ENCODE results near the gene CHAMP1.
"Not testable (repeated sequence)": the region's sequence is repeated elsewhere in the genome, so short reads cannot be mapped to it uniquely, and the experiment has no call there.

Gene CHAMP1

DNA sequence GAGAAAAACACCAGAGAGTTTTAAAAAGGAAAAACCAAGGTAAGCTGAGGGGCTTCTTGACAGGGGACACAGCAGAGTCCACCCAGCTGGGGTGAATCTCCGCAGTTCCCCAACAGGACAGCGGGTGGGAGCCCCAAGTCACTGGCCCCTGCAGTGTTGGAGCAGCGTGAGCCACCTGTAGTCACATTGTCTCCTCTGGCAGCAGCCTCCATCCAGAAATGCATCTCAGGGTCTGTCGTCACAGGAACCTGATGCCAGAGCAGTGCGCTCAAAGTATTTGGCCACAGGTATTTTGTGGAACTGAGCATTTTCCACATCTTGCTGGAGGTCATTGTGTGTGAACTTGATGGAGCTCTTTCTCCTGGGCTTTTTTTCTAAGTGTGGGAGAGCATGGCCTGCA is 24.7 kb downstream of the CHAMP1 start:
- no peak for DNase-seq (ENCODE audit: extremely low spot score)
- TF ChIP-seq, protein P1, sequence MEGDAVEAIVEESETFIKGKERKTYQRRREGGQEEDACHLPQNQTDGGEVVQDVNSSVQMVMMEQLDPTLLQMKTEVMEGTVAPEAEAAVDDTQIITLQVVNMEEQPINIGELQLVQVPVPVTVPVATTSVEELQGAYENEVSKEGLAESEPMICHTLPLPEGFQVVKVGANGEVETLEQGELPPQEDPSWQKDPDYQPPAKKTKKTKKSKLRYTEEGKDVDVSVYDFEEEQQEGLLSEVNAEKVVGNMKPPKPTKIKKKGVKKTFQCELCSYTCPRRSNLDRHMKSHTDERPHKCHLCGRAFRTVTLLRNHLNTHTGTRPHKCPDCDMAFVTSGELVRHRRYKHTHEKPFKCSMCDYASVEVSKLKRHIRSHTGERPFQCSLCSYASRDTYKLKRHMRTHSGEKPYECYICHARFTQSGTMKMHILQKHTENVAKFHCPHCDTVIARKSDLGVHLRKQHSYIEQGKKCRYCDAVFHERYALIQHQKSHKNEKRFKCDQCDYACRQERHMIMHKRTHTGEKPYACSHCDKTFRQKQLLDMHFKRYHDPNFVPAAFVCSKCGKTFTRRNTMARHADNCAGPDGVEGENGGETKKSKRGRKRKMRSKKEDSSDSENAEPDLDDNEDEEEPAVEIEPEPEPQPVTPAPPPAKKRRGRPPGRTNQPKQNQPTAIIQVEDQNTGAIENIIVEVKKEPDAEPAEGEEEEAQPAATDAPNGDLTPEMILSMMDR (IDR thresholded peaks at IDR 0.05; ENCODE audit: control extremely low read depth, extremely low read depth, low read depth, missing control alignments): no peak
- ChIA-PET POLR2A (no interaction called here), CTCF (interaction anchor here (0.6 to 1.5 kb wide), 4 partner anchors 11 to 29 kb away, joined by 3 read pairs; no protein-coding TSS in a partner anchor)

DNA sequence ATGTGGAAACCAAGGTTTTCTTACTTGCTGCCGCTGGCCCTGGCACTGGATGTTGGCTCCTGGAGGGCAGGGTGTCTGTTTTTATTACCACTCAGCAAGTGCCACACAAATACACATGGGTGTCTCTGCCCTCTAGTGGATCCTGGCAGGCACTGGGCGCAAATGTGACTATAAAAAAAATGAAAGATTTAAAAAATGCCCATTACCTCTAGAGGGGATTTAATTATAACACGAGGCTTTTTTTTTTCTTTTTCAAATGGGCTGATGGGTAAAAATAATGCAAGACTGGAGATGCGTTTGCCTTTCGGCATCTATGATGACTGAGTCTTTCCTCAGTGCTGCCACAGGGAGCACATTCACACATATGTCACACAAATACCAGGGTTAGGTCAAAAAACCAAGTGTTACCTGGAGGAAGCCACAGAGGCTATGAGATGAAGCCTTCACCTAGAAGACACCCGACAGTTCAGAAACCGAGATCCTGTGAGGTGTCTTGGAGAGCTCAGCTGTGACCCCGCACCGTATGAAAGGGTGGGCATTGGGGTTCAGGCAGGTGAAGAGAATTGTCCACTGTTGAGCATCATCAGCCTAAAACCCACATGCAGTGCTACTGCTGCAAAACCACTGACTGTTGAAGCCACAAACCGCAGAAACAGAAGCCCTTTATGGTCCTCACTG is 25.7 kb downstream of the CHAMP1 start:
- CTCF ChIA-PET: interaction anchor here (1.0 to 2.0 kb wide), 7 partner anchors 9 to 59 kb away, joined by 3 to 10 read pairs (median 5); partner anchors contain the start of gene UPF3A
- TF ChIP-seq, protein P1 (IDR thresholded peaks at IDR 0.05; ENCODE audit: control extremely low read depth, extremely low read depth, low read depth, missing control alignments): peak; percentile 66
- no peak for DNase-seq (ENCODE audit: extremely low spot score)
- POLR2A ChIA-PET: no interaction called here

DNA sequence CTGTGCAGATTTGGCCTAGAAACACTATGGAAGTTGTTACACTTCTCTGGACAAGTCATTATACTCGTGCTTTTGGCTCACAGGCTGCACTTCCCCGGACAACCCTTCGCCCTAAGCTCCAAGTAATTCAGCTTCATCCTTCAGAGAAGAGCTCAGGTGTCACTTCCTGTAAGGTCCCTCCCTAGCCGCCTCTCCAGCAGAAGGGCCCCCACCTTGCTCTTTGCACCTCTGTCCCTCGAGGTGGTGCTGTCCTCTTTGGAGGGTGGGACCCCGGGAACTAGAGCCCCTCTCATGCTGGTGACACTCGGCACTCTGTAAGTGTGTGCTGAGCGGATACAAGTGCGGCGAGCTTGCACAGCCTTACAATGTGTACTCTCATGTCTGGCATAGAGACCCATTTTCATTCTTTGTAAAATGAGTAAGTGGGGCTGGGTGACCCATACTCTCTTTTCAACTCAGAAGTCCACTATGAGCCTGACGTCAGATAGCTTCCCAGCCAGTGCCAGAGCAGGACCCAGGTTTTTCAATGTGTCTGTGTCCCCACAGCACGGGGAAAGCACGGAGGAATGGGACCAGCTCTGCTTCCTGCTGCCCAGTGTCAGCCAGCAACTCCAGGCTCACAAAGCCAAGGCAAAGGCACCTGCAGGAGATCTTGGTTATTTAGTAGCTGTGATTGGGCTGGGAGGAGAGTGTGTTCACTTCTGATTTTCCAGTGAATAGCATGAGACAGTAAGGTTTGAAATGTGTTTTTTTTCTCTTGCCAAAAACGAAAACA is 26.9 kb downstream of the CHAMP1 start:
- DNase-seq (ENCODE audit: extremely low spot score): no peak
- ChIA-PET POLR2A (interaction anchor here (0.7 kb wide), 1 partner anchor 60 kb away, joined by 3 read pairs; the partner anchor contains the start of gene UPF3A), CTCF (interaction anchor here (1.0 to 2.0 kb wide), 8 partner anchors 8 to 60 kb away, joined by 3 to 10 read pairs (median 5); partner anchors contain the start of gene UPF3A)
- TF ChIP-seq, protein P1 (IDR thresholded peaks at IDR 0.05; ENCODE audit: control extremely low read depth, extremely low read depth, low read depth, missing control alignments): no peak

DNA sequence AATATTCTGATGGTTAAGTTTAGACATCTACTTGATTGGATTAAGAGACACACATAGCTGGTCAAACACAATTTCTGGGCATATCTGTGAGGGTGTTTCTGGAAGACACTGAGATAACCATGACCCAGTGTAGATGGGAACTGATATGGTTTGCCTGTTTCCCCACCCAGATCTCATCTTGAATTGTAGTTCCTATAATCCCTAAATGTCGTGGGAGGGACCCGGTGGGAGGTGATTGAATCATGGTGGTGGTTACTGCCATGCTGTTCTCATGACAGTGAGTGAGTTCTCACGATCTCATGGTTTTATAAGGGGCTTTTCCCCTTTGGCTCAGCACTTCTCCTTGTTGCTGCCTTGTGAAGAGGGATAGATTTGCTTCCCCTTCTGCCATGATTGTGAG is 33.0 kb downstream of the CHAMP1 start:
- POLR2A ChIA-PET; DNase-seq (ENCODE audit: extremely low spot score): not testable (repeated sequence)
- CTCF ChIA-PET: interaction anchor here (1.9 kb wide), 1 partner anchor 10 kb away, joined by 8 read pairs; no protein-coding TSS in a partner anchor

DNA sequence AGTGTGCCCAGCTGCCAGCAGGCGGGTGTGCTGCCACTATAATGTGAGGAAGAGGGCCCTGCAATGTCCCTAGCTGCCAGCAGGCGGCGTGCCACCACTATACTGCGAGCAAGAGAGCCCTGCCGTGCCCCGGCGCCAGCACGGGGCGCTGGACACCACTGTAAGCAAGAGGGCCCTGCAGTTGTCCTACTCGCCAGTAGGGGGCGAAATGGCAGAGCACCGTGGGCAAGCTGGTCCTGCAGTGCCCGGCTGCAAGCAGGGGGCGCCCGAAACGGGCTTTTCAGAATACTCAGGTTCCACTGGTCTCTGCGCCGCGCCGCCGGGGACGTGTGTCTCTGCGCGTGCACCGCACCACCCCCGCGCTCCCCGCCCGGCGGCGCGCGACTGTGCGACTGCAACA is 38.5 kb downstream of the CHAMP1 start:
- CTCF ChIA-PET: interaction anchor here (1.4 kb wide), 1 partner anchor 11 kb away, joined by 3 read pairs; no protein-coding TSS in a partner anchor
- TF ChIP-seq, protein P1 (IDR thresholded peaks at IDR 0.05; ENCODE audit: control extremely low read depth, extremely low read depth, low read depth, missing control alignments): peak; percentile 17
- POLR2A ChIA-PET; DNase-seq (ENCODE audit: extremely low spot score): not testable (repeated sequence)

DNA sequence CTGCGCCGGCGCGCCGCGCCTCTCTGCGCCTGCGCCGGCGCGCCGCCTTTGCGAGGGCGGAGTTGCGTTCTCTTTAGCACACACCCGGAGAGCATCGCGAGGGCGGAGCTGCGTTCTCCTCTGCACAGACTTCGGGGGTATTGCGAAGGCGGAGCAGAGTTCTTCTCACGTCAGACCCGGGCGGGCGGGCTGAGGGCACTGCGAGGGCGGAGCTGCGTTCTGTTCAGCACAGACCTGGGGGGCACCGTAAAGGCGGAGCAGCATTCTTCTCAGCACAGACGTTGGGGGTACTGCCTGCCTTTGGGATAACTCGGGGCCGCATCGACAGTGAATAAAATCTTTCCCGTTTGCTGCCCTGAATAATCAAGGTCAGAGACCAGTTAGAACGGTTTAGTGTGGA is 39.1 kb downstream of the CHAMP1 start:
- DNase-seq (ENCODE audit: extremely low spot score); POLR2A ChIA-PET: not testable (repeated sequence)
- CTCF ChIA-PET: interaction anchor here (1.4 kb wide), 1 partner anchor 12 kb away, joined by 3 read pairs; no protein-coding TSS in a partner anchor

Data from GM10248 (cell line).